Esophagus muscularis mucosa (tissue), 4 donors: ENCODE data around the gene GTPBP3.

Source experiments
- EP300 ChIP-seq: sonication (generic); formaldehyde crosslinking; IDR thresholded peaks from one replicate; pipeline ENCODE4 v1.6.1; 2017; ENCODE audit warnings: antibody characterized with exemption
- POLR2A ChIP-seq: fragments of 450-650 bp; IDR thresholded peaks from one replicate; pipeline ENCODE4 v1.6.1; 2017; ENCODE audit warnings: antibody characterized with exemption, moderate library complexity, mild to moderate bottlenecking, low read depth
- POLR2AphosphoS5 ChIP-seq, 2 donors: sonication (generic); formaldehyde crosslinking; IDR thresholded peaks; one replicate each; pipeline ENCODE4 v1.6.1; 2017; ENCODE audit warnings: antibody characterized with exemption in 2 of 2
- TF ChIP-seq, protein P1 (sequence below), 3 experiments: fragments of 200-600 bp in 2 of 3; fragments of 450-650 bp in 1 of 3; sonication (generic) in 2 of 3; IDR thresholded peaks; one replicate each; pipeline ENCODE4 v1.5.1; 2017 to 2019; ENCODE audit warnings: antibody characterized with exemption in 3 of 3, mild to moderate bottlenecking in 2 of 3, moderate library complexity in 1 of 3

DNA sequence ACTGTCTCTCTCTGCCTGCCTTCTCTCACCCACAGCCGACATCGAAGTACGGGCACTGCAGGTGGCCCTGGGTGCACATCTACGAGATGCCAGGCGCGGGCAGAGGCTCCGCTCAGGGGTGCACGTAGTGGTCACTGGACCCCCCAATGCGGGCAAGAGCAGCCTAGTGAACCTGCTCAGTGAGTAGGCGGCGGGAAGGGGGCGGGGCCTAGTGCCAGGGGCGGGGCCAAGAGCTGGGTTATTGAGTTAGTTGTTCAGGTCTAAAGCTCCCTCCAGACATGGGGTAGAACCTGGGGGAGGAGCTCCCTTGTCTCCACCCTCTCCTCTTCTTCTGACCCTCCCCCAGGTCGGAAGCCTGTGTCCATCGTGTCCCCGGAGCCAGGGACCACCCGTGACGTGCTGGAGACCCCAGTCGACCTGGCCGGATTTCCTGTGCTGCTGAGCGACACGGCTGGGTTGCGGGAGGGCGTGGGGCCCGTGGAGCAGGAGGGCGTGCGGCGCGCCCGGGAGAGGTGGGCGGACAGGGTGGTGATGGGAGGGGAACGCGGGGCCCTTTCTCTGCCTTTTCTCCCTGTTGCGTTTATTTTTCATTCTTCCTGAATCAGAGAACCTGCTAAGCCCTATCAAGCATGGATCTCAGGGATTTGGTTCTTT is 1.9 kb downstream of the GTPBP3 start:
- TF ChIP-seq, protein P1, sequence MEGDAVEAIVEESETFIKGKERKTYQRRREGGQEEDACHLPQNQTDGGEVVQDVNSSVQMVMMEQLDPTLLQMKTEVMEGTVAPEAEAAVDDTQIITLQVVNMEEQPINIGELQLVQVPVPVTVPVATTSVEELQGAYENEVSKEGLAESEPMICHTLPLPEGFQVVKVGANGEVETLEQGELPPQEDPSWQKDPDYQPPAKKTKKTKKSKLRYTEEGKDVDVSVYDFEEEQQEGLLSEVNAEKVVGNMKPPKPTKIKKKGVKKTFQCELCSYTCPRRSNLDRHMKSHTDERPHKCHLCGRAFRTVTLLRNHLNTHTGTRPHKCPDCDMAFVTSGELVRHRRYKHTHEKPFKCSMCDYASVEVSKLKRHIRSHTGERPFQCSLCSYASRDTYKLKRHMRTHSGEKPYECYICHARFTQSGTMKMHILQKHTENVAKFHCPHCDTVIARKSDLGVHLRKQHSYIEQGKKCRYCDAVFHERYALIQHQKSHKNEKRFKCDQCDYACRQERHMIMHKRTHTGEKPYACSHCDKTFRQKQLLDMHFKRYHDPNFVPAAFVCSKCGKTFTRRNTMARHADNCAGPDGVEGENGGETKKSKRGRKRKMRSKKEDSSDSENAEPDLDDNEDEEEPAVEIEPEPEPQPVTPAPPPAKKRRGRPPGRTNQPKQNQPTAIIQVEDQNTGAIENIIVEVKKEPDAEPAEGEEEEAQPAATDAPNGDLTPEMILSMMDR (IDR thresholded peaks at IDR 0.05) = no peak
- no peak for TF ChIP-seq POLR2A
- no peak for TF ChIP-seq POLR2AphosphoS5 (IDR thresholded peaks at IDR 0.05)
- TF ChIP-seq EP300 = no peak
